ENCODE results near the gene CYBC1. TPM values are rescaled to one million over a fixed set of nuclear protein-coding genes. Genes with fewer than 3 reads are reported as not detected.

The CYBC1 gene
- total and polyA plus RNA-seq, 2 donors (not counting 1 experiment from before 2014, with no cell fraction given) = 328 to 569 TPM

- ATAC-seq (ENCODE audit: low read depth) = no peak
- Histone ChIP-seq H3K79me2 (ENCODE audit: control insufficient read depth, insufficient read depth, low read length) (peaks cover 80% of the 10 kb centered on the region), H2AFZ (ENCODE audit: insufficient read depth, low read depth, low read length, poor library complexity, severe bottlenecking) (no peak overlapping the region), H3K36me3 (replicated peaks in 1 of 2; ENCODE audit: control extremely low read depth in 1 of 2, control insufficient read depth in 1 of 2, extremely low read depth in 1 of 2, insufficient read depth in 2 of 2, low read length in 1 of 2) (peaks cover 1 to 50% of the 10 kb centered on the region in 2 experiments), H3K9me3 (ENCODE audit: control extremely low read depth in 1 of 3, control insufficient read depth in 2 of 3, insufficient read depth in 1 of 3, low read length in 2 of 3) (no peaks in the 10 kb centered on the region), H3K27ac (ENCODE audit: low read length in 2 of 2) (peak overlapping the region; percentile 39 to 85), H4K20me1 (ENCODE audit: control insufficient read depth, insufficient read depth, low read length, poor library complexity, severe bottlenecking) (peaks cover 40% of the 10 kb centered on the region), H3K4me1 (ENCODE audit: control insufficient read depth in 2 of 2, insufficient read depth in 2 of 2, low read length in 2 of 2) (peaks cover 17 to 57% of the 10 kb centered on the region in 2 donors), H3K4me2 (replicated peaks; ENCODE audit: low read depth, low read length, poor library complexity, severe bottlenecking) (peak overlapping the region; percentile 6), H3K9ac (ENCODE audit: low read length) (no peak overlapping the region), H3K27me3 (replicated peaks in 1 of 4; ENCODE audit: control extremely low read depth in 1 of 4, control insufficient read depth in 3 of 4, insufficient read depth in 4 of 4, low read length in 3 of 4) (no peaks in the 10 kb centered on the region), H3K4me3 (ENCODE audit: control extremely low read depth in 1 of 5, extremely low read depth in 1 of 5, insufficient read depth in 1 of 5, low read depth in 2 of 5, low read length in 4 of 5) (no peak overlapping the region)
- H3K9me3 Mint-ChIP-seq (ENCODE audit: insufficient read depth) = no peaks in the 10 kb centered on the region
- H3K27me3 Mint-ChIP-seq = no peaks in the 10 kb centered on the region
- ChIA-PET POLR2A (interaction anchor here (0.7 to 2.3 kb wide), 2 partner anchors 14 to 17 kb away, joined by 3 to 5 read pairs; no protein-coding TSS in a partner anchor), CTCF (interaction anchor here (0.6 to 2.8 kb wide), 4 partner anchors 25 to 106 kb away, joined by 3 to 11 read pairs (median 3); partner anchors contain the start of gene OGFOD3)
- no peak for TF ChIP-seq EZH2 (IDR thresholded peaks at IDR 0.05; ENCODE audit: borderline replicate concordance, insufficient read depth, low read depth, low read length, poor library complexity, severe bottlenecking)
- no peak for TF ChIP-seq CTCF (IDR thresholded peaks at IDR 0.05)
- WGBS (ENCODE audit: insufficient coverage) = 77% methylated on average over 6 of the region's 11 CpGs
- H3K4me3 Mint-ChIP-seq = peak overlapping the region; percentile 47
- peak overlapping the region; percentile 87 for H3K27ac Mint-ChIP-seq
- intact Hi-C loops (cut with micrococcal nuclease) = loop anchor here (2.0 kb wide), 3 partner anchors 13 to 217 kb away; partner anchors contain the start of gene FOXK2
- peak; percentile 59 for DNase-seq
- H3K4me1 Mint-ChIP-seq = peaks cover 44% of the 10 kb centered on the region
Measured at GRCh38 chr17:82447876-82448275, 2.7 kb downstream of the CYBC1 start.

DNA sequence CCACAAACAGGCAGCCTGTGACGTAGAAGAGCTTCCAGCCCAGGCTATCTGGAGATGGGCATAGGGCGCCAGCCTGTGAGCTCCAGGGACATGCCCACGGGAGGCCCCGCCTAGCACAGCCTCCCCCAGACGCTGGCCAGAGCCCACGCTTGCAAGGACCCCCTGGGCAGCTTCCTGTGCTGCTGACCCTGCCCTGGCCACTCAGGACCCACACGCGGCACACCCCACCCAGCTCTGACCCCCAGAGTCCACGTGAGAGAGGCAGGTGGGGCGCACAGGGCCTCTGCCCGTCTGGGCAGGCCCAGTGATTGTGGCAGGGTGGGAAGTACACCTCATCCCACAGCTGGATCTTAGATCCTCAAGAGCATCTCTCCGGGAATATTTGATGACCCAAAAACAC lies 3.9 kb downstream of the CYBC1 start:
- Histone ChIP-seq H3K4me3 (ENCODE audit: control extremely low read depth in 1 of 5, extremely low read depth in 1 of 5, insufficient read depth in 1 of 5, low read depth in 2 of 5, low read length in 4 of 5) (no peak overlapping the region), H3K79me2 (ENCODE audit: control insufficient read depth, insufficient read depth, low read length) (peaks cover 82% of the 10 kb centered on the region), H3K27me3 (replicated peaks in 1 of 4; ENCODE audit: control extremely low read depth in 1 of 4, control insufficient read depth in 3 of 4, insufficient read depth in 4 of 4, low read length in 3 of 4) (no peaks in the 10 kb centered on the region), H3K9ac (ENCODE audit: low read length) (no peak overlapping the region), H3K9me3 (ENCODE audit: control extremely low read depth in 1 of 3, control insufficient read depth in 2 of 3, insufficient read depth in 1 of 3, low read length in 2 of 3) (no peaks in the 10 kb centered on the region), H3K4me2 (replicated peaks; ENCODE audit: low read depth, low read length, poor library complexity, severe bottlenecking) (no peak overlapping the region), H3K4me1 (ENCODE audit: control insufficient read depth in 2 of 2, insufficient read depth in 2 of 2, low read length in 2 of 2) (peaks cover 17 to 65% of the 10 kb centered on the region in 2 donors), H4K20me1 (ENCODE audit: control insufficient read depth, insufficient read depth, low read length, poor library complexity, severe bottlenecking) (peaks cover 52% of the 10 kb centered on the region), H2AFZ (ENCODE audit: insufficient read depth, low read depth, low read length, poor library complexity, severe bottlenecking) (no peak overlapping the region), H3K27ac (ENCODE audit: low read length in 2 of 2) (peak overlapping the region in 1 of 2 donors; percentile 69), H3K36me3 (replicated peaks in 1 of 2; ENCODE audit: control extremely low read depth in 1 of 2, control insufficient read depth in 1 of 2, extremely low read depth in 1 of 2, insufficient read depth in 2 of 2, low read length in 1 of 2) (peaks cover 1 to 62% of the 10 kb centered on the region in 2 experiments)
- Mint-ChIP-seq H3K9me3 (ENCODE audit: insufficient read depth) (no peaks in the 10 kb centered on the region), H3K27ac (peak overlapping the region; percentile 70), H3K27me3 (no peaks in the 10 kb centered on the region), H3K4me1 (peaks cover 50% of the 10 kb centered on the region), H3K4me3 (no peak overlapping the region)
- intact Hi-C loops (cut with micrococcal nuclease) = no loop called here
- WGBS (ENCODE audit: insufficient coverage) = 95% methylated on average over 8 of the region's 12 CpGs
- TF ChIP-seq CTCF (IDR thresholded peaks at IDR 0.05) (no peak), EZH2 (IDR thresholded peaks at IDR 0.05; ENCODE audit: borderline replicate concordance, insufficient read depth, low read depth, low read length, poor library complexity, severe bottlenecking) (no peak)
- DNase-seq (no peak), ATAC-seq (ENCODE audit: low read depth) (no peak)
- CTCF ChIA-PET = interaction anchor here (1.3 kb wide), 1 partner anchor 47 kb away, joined by 3 read pairs; no protein-coding TSS in a partner anchor
- POLR2A ChIA-PET = interaction anchor here (0.6 to 2.3 kb wide), 2 partner anchors 12 to 84 kb away, joined by 3 to 5 read pairs; no protein-coding TSS in a partner anchor

Measured in B cell (primary cell).